ENCODE data around the gene NEK6.

The NEK6 gene

DNA sequence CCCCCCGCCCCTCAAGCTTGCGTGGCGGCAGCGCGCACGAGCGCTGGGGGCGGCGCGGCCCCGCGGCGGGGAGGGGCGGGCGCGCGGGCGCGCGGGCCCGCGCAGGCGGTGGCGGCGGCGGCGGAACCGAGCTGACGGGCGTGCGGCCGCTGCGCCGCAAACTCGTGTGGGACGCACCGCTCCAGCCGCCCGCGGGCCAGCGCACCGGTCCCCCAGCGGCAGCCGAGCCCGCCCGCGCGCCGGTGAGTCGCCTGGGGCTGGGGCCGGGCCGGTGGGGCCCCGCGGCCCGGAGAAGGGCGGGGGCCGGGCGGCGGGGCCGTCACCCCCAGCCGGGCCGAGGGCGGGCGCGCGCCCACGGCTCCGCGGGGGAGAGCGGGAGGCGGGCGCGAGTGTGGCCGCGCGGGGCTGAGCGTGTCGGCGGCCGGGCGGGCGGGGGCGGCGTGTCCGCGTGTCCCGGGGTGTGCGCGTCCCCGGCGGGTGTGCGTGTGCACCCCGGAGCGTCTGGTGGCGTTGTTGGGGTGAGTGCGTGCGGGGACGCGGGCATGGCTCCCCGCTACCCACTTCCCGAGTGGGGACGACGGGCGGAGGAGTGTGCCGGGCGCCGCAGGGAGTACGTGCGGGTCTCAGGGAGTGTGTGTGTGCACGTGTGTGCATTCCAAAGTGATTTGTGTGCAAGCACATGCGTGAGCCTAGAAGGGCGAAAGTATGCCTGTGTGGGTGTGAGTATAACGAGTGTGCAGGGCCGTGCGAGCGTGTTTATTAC, at the start of gene NEK6:
Gene NEK6, plus strand, starts transcription at position 106 of the 763 bp plus-strand sequence. CDS start 44,016 bp downstream, outside the sequence.
- DNase-seq (ENCODE audit: low read depth, low spot score) = no peak
- H3K27ac ChIP-seq = peak within 1 kb of the TSS; percentile 67

- DNase-seq (ENCODE audit: low read depth, low spot score) = no peak
- no peak overlapping the region for H3K27ac ChIP-seq
Measured at GRCh38 chr9:124208571-124208970, 49.2 kb upstream of the NEK6 start.

DNA sequence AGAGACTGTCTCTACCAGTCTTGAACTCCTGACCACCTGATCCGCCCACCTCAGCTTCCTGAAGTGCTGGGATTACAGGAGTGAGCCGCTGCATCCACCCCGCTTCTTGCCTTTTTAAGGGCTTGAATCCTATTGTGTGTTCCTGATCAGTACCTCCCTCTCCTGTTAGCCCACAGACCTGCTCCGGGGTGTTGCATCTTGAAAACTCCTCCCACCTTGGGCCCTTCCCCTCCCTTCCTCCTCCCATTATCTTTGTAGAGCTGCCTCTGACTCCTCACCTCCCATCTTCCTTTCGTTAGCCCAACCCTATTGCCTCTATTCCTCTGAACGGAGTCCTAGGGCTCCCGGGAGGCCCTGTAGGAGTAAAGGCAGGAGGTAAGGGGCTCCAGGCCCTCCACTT, 48.5 kb upstream of the NEK6 start:
- no peak for DNase-seq (ENCODE audit: low read depth, low spot score)
- H3K27ac ChIP-seq = no peak overlapping the region

GRCh38 chr9:124209774-124210173, 48.0 kb upstream of the NEK6 start:
- DNase-seq (ENCODE audit: low read depth, low spot score) = no peak
- no peak overlapping the region for H3K27ac ChIP-seq

- no peak for DNase-seq (ENCODE audit: low read depth, low spot score)
- no peak overlapping the region for H3K27ac ChIP-seq
Measured at GRCh38 chr9:124210697-124211096, 47.1 kb upstream of the NEK6 start.

DNA sequence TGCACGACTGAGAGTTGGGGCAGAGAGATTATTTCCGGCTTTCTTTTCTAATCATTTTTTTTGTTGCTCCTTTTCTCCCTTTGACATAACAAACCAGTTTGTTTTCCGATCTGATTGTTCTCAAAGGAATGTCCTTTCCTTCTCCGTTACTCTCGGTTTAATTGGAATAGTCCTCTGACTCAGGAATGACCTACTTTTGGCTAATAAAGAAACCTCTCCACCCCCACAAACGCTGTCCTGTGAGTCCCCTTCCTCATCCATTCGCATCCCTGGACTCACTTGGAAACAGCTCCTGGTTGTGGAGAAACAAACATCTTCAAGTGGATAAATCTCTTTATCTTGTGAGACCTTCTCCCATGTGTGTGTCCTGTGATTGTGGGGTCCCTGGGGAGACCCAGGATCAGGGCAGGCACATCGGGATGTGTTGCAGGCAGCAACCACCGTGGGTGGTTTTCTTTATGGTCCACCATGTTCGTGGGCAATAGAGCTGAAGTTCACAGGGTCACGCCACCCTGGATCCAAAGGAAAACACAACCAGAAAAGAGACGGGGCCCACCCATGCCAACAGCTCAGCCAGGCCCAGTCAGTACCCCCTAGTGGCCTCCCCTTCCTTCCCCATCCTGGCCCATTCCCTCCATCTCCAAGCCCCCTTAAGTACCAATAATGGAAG, 45.2 kb upstream of the NEK6 start:
- H3K27ac ChIP-seq = no peak overlapping the region
- no peak for DNase-seq (ENCODE audit: low read depth, low spot score)

DNA sequence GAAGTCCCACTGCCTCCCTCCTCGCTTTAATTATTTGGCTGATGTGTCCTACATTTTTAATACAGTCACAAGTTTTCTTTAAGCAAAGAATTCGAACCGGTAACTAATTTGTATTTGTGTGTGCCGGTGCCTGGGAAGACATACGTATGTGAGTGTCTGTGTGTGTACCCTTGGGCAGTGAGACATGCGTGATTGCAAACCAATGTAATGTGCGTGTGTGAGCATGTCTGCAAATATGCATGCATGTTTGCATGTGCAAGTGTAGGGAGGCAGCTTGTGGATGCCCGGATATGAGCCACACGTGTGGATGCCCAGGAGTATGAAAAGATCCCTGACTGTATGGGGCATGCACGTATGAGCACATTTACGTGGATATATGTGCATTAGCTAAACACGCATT, 44.4 kb upstream of the NEK6 start:
- no peak for DNase-seq (ENCODE audit: low read depth, low spot score)
- H3K27ac ChIP-seq = no peak overlapping the region

DNA sequence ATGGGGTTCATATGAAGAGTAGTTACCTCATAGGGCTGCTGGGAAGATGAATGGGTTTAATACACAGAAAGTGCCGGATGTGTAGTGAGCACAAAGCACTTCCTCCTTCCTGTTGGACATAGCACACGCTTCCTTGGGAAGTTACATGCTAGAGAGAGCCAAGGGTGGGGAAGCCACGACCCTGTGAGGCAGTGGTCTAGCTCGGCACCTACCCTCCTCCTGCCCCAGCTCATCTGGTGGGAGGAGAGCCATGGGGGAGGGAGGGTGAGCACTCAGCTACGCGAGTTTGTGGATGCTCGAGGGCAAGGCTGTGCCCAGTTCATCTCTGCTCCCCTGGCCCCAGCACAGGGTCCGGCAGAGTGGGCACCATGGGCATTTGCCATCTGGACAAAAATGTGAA, 43.6 kb upstream of the NEK6 start:
- no peak overlapping the region for H3K27ac ChIP-seq
- DNase-seq (ENCODE audit: low read depth, low spot score) = no peak

DNA sequence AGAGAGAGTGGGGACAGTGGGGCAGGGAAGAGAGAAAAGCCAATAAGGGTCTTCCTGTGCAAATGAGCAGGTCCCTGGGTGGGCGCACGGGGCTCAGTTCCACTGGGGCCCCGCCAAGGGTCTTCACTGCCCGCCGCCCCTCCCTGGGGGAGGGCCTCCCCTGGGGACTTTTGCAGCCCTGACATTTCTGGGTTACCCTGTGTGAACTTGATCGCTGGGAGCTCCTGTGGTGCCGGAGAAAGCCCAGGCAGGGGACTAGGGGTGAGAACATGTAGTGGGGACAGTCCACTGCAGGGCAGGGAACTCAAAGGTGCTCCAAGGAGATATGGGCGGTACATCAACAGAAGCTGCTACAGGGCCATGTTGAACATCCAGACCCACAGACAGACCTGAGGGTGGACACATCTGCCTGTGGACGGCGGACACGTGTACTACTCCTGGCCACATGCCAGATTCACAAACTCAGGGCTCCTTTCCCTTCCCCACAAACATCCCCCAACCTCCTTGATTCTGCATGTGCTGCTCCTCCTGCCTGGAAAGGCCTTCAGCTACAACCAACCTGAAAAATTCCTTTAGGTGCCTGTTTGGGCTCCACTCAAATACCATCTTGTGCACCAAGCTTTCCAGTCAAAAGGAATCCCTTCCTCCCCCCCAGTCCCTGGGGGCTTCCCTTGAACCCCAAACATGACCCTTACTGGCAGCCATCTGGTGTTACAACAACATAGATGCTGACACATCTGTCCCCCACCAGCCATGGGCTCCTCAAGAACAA, 43.0 kb upstream of the NEK6 start:
- no peak overlapping the region for H3K27ac ChIP-seq
- DNase-seq (ENCODE audit: low read depth, low spot score) = no peak

GRCh38 chr9:124215368-124215910, 42.3 kb upstream of the NEK6 start:
- no peak for DNase-seq (ENCODE audit: low read depth, low spot score)
- H3K27ac ChIP-seq = no peak overlapping the region

- no peak overlapping the region for H3K27ac ChIP-seq
- DNase-seq (ENCODE audit: low read depth, low spot score) = no peak
Measured at GRCh38 chr9:124215956-124216355, 41.8 kb upstream of the NEK6 start.

- no peak for DNase-seq (ENCODE audit: low read depth, low spot score)
- H3K27ac ChIP-seq = no peak overlapping the region
Measured at GRCh38 chr9:124216474-124217176, 41.1 kb upstream of the NEK6 start.

- DNase-seq (ENCODE audit: low read depth, low spot score) = no peak
- no peak overlapping the region for H3K27ac ChIP-seq
Measured at GRCh38 chr9:124217836-124218437, 39.8 kb upstream of the NEK6 start.

DNA sequence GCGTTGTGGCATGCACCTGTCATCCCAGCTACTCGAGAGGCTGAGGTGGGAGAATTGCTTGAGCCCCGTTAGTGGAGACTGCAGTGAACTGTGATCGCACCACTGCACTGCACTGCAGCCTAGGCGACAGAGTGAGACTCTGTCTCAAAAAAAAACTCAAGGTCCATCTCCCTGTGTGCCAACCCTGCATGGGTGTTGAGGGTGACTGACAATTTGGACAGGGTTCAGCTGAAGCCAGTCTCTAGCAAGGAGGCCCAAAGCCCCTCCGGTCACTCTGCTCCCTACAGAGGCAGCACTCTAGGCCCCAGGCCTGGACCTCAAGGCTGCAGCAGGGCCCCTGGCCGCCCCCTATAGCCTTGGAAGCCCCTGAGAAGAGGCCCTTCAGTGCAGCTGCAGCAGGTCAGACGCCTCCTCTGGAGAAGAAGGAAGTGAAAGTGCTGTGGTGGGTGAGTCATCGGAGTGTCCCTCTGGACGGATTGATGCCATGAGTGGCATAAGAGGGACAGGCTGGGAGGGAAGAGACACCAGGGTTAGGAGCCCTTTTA, 39.2 kb upstream of the NEK6 start:
- no peak overlapping the region for H3K27ac ChIP-seq
- DNase-seq (ENCODE audit: low read depth, low spot score) = no peak

- H3K27ac ChIP-seq = no peak overlapping the region
Measured at GRCh38 chr9:124218987-124219461, 38.7 kb upstream of the NEK6 start.

DNA sequence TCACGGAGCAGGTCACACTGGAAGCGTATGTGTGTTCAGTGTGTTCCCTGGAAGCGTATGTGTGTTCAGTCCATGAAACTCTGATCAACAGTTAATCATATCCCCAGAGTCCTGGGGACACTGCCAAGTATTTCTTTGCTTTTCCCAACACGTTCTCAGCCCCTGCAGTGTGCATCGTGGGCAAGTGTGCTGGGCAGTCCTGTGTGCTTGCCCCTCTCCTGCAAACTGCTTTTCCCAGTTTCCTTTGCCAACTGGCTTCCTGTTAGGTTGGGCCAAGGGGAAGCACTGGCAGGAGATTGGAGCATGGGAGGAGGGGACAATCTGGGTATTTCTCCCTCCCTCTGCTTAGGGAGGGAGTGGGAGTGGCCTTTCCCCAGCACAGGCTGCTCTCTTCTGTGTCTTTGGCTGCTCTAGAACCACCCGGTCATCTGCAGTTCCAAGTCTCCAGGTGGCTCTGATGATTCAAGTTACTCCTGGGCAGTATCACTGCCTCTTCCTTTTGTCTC, 36.8 kb upstream of the NEK6 start:
- H3K27ac ChIP-seq = peak overlapping the region; percentile 39
- no peak for DNase-seq (ENCODE audit: low read depth, low spot score)

More at GRCh38 chr9:124218987-124219461, 38.7 kb upstream of the NEK6 start:
- no peak for DNase-seq (ENCODE audit: low read depth, low spot score)

GRCh38 chr9:124221676-124222075, 36.1 kb upstream of the NEK6 start:
- DNase-seq (ENCODE audit: low read depth, low spot score) = no peak
- H3K27ac ChIP-seq = peak overlapping the region; percentile 39

- DNase-seq (ENCODE audit: low read depth, low spot score) = no peak
- no peak overlapping the region for H3K27ac ChIP-seq
Measured at GRCh38 chr9:124222109-124222508, 35.6 kb upstream of the NEK6 start.

Data from epithelial cell of prostate (primary cell).